NCI-H1694 (cell line): ENCODE measurements around the gene RAB31.

Experiments used
- DNase-seq: peaks from one replicate; lab custom pipeline; 2025; lab: John Stamatoyannopoulos, UW

Gene RAB31

GRCh38 chr18:9714266-9715087 is 6.4 kb downstream of the RAB31 start:
- no peak for DNase-seq

GRCh38 chr18:9715088-9715343 is 6.9 kb downstream of the RAB31 start:
- DNase-seq, result no peak

- no peak for DNase-seq
These were observed 8.1 kb downstream of the RAB31 start for GRCh38 chr18:9715978-9716774.

- DNase-seq, result no peak
These were observed 8.9 kb downstream of the RAB31 start for GRCh38 chr18:9716780-9717563.

GRCh38 chr18:9719421-9719981 is 11.4 kb downstream of the RAB31 start:
- no peak for DNase-seq

- DNase-seq, result no peak
These were observed 12.2 kb downstream of the RAB31 start for GRCh38 chr18:9720327-9720726.

- DNase-seq, result no peak
These were observed 13.9 kb downstream of the RAB31 start for GRCh38 chr18:9721893-9722550.

- no peak for DNase-seq
These were observed 14.6 kb downstream of the RAB31 start for GRCh38 chr18:9722691-9723090.

- no peak for DNase-seq
These were observed 16.9 kb downstream of the RAB31 start for GRCh38 chr18:9724797-9725585.

- DNase-seq, result no peak
These were observed 18.1 kb downstream of the RAB31 start for GRCh38 chr18:9726175-9726574.

- DNase-seq, result no peak
These were observed 18.8 kb downstream of the RAB31 start for GRCh38 chr18:9726936-9727335.

- DNase-seq, result no peak
These were observed 22.7 kb downstream of the RAB31 start for GRCh38 chr18:9730786-9731185.

GRCh38 chr18:9731380-9731779 is 23.3 kb downstream of the RAB31 start:
- no peak for DNase-seq

GRCh38 chr18:9732031-9732430 is 23.9 kb downstream of the RAB31 start:
- no peak for DNase-seq

GRCh38 chr18:9734189-9734588 is 26.1 kb downstream of the RAB31 start:
- no peak for DNase-seq

- DNase-seq, result no peak
These were observed 27.1 kb downstream of the RAB31 start for GRCh38 chr18:9735238-9735637.

GRCh38 chr18:9735879-9736278 is 27.8 kb downstream of the RAB31 start:
- no peak for DNase-seq

- no peak for DNase-seq
These were observed 28.3 kb downstream of the RAB31 start for GRCh38 chr18:9736286-9736835.

- DNase-seq, result no peak
These were observed 28.9 kb downstream of the RAB31 start for GRCh38 chr18:9737006-9737405.

GRCh38 chr18:9737472-9738121 is 29.5 kb downstream of the RAB31 start:
- no peak for DNase-seq
